Body of pancreas (tissue), 4 donors: ENCODE results near the gene NSFL1C.

Experiments
- CTCF ChIP-seq, 7 experiments: fragments of 450-650 bp in 4 of 7; fragments of 200-600 bp in 3 of 7; sonication (generic) in 3 of 7; IDR thresholded peaks; one replicate each; pipeline ENCODE4 v1.5.1; 2016 to 2019; ENCODE audit warnings: antibody characterized with exemption in 7 of 7
- POLR2A ChIP-seq, 3 donors: fragments of 450-650 bp; IDR thresholded peaks; one replicate each; pipeline ENCODE4 v1.6.1; 2016; ENCODE audit warnings: antibody characterized with exemption in 3 of 3, mild to moderate bottlenecking in 2 of 3

GRCh38 chr20:1456300-1456699 lies 10.3 kb downstream of the NSFL1C start:
- TF ChIP-seq CTCF (IDR thresholded peaks at IDR 0.05), result no peak
- no peak for TF ChIP-seq POLR2A (IDR thresholded peaks at IDR 0.05)
